ENCODE data around the gene NAALADL2.
"Not testable (repeated sequence)": the region's sequence is repeated elsewhere in the genome, so short reads cannot be mapped to it uniquely, and the experiment has no call there.

The NAALADL2 gene

GRCh38 chr3:175818811-175819464, 959.8 kb downstream of the NAALADL2 start:
- H3K27me3 Mint-ChIP-seq: no peaks in the 10 kb centered on the region
- peaks cover 23 to 37% of the 10 kb centered on the region in 2 donors for H3K9me3 Mint-ChIP-seq
- H3K4me1 Mint-ChIP-seq: no peaks in the 10 kb centered on the region
- ATAC-seq: no peak
- no peak overlapping the region for H3K27ac Mint-ChIP-seq
- no peak for DNase-seq
- H3K4me3 Mint-ChIP-seq: no peak overlapping the region

GRCh38 chr3:175822766-175823491, 963.8 kb downstream of the NAALADL2 start:
- H3K27ac Mint-ChIP-seq, DNase-seq, ATAC-seq, H3K4me1 Mint-ChIP-seq, H3K27me3 Mint-ChIP-seq, H3K4me3 Mint-ChIP-seq: not testable (repeated sequence)
- H3K9me3 Mint-ChIP-seq: peaks cover 11 to 41% of the 10 kb centered on the region in 2 donors

- not testable (repeated sequence) for H3K4me1 Mint-ChIP-seq, H3K27me3 Mint-ChIP-seq, ATAC-seq, H3K27ac Mint-ChIP-seq, H3K4me3 Mint-ChIP-seq, DNase-seq
- H3K9me3 Mint-ChIP-seq: peaks cover 0 to 27% of the 10 kb centered on the region in 2 donors
Observed at GRCh38 chr3:175825016-175825580, 966.0 kb downstream of the NAALADL2 start.

GRCh38 chr3:175826759-175827158, 967.6 kb downstream of the NAALADL2 start:
- no peaks in the 10 kb centered on the region for H3K27me3 Mint-ChIP-seq
- ATAC-seq (no peak), DNase-seq (no peak)
- peaks cover 0 to 21% of the 10 kb centered on the region in 2 donors for H3K9me3 Mint-ChIP-seq
- H3K4me3 Mint-ChIP-seq: no peak overlapping the region
- no peaks in the 10 kb centered on the region for H3K4me1 Mint-ChIP-seq
- no peak overlapping the region for H3K27ac Mint-ChIP-seq

- not testable (repeated sequence) for ATAC-seq, H3K27ac Mint-ChIP-seq, H3K4me1 Mint-ChIP-seq, DNase-seq, H3K27me3 Mint-ChIP-seq, H3K9me3 Mint-ChIP-seq, H3K4me3 Mint-ChIP-seq
Observed at GRCh38 chr3:175829809-175830208, 970.7 kb downstream of the NAALADL2 start.

GRCh38 chr3:175835763-175836162, 976.6 kb downstream of the NAALADL2 start:
- not testable (repeated sequence) for H3K27me3 Mint-ChIP-seq, H3K4me1 Mint-ChIP-seq, DNase-seq, H3K9me3 Mint-ChIP-seq, H3K27ac Mint-ChIP-seq, H3K4me3 Mint-ChIP-seq, ATAC-seq

- no peak for DNase-seq
- ATAC-seq: no peak
Observed at GRCh38 chr3:175836617-175837016, 977.5 kb downstream of the NAALADL2 start.

GRCh38 chr3:175837962-175838361, 978.8 kb downstream of the NAALADL2 start:
- Mint-ChIP-seq H3K9me3 (peaks cover 0 to 6% of the 10 kb centered on the region in 2 donors), H3K4me3 (no peak overlapping the region), H3K4me1 (no peaks in the 10 kb centered on the region), H3K27me3 (no peaks in the 10 kb centered on the region), H3K27ac (no peak overlapping the region)
- DNase-seq (no peak), ATAC-seq (no peak)

More at GRCh38 chr3:175836617-175837016, 977.5 kb downstream of the NAALADL2 start:
- no peak overlapping the region for H3K27ac Mint-ChIP-seq
- no peaks in the 10 kb centered on the region for H3K27me3 Mint-ChIP-seq
- no peak overlapping the region for H3K4me3 Mint-ChIP-seq
- peaks cover 0 to 2% of the 10 kb centered on the region in 2 donors for H3K9me3 Mint-ChIP-seq
- H3K4me1 Mint-ChIP-seq: no peaks in the 10 kb centered on the region

GRCh38 chr3:175839366-175840005, 980.4 kb downstream of the NAALADL2 start:
- H3K4me1 Mint-ChIP-seq: no peaks in the 10 kb centered on the region
- no peaks in the 10 kb centered on the region for H3K27me3 Mint-ChIP-seq
- DNase-seq: no peak
- H3K9me3 Mint-ChIP-seq: peaks cover 0 to 6% of the 10 kb centered on the region in 2 donors
- no peak overlapping the region for H3K4me3 Mint-ChIP-seq
- no peak for ATAC-seq
- H3K27ac Mint-ChIP-seq: no peak overlapping the region

- no peak for ATAC-seq
- no peak overlapping the region for H3K27ac Mint-ChIP-seq
- H3K27me3 Mint-ChIP-seq: no peaks in the 10 kb centered on the region
- DNase-seq: no peak
- H3K4me3 Mint-ChIP-seq: no peak overlapping the region
- peaks cover 4 to 7% of the 10 kb centered on the region in 2 donors for H3K9me3 Mint-ChIP-seq
- H3K4me1 Mint-ChIP-seq: no peaks in the 10 kb centered on the region
Observed at GRCh38 chr3:175851541-175851940, 992.4 kb downstream of the NAALADL2 start.

- DNase-seq (no peak), ATAC-seq (no peak)
- H3K9me3 Mint-ChIP-seq: peaks cover 4 to 7% of the 10 kb centered on the region in 2 donors
- no peak overlapping the region for H3K4me3 Mint-ChIP-seq
- H3K27ac Mint-ChIP-seq: no peak overlapping the region
- no peaks in the 10 kb centered on the region for H3K4me1 Mint-ChIP-seq
- H3K27me3 Mint-ChIP-seq: no peaks in the 10 kb centered on the region
Observed at GRCh38 chr3:175852560-175852959, 993.4 kb downstream of the NAALADL2 start.

- Mint-ChIP-seq H3K27me3 (no peaks in the 10 kb centered on the region), H3K9me3 (peaks cover 0 to 4% of the 10 kb centered on the region in 2 donors), H3K27ac (no peak overlapping the region), H3K4me3 (no peak overlapping the region), H3K4me1 (no peaks in the 10 kb centered on the region)
- DNase-seq (no peak), ATAC-seq (no peak)
Observed at GRCh38 chr3:175857666-175858270, 998.6 kb downstream of the NAALADL2 start.
